ENCODE measurements around the gene STAB1. TPM values are rescaled to one million over a fixed set of nuclear protein-coding genes. Genes with fewer than 3 reads are reported as not detected.

The STAB1 gene
- total RNA-seq, 1 donor from 2014 or later, result 143 TPM

DNA sequence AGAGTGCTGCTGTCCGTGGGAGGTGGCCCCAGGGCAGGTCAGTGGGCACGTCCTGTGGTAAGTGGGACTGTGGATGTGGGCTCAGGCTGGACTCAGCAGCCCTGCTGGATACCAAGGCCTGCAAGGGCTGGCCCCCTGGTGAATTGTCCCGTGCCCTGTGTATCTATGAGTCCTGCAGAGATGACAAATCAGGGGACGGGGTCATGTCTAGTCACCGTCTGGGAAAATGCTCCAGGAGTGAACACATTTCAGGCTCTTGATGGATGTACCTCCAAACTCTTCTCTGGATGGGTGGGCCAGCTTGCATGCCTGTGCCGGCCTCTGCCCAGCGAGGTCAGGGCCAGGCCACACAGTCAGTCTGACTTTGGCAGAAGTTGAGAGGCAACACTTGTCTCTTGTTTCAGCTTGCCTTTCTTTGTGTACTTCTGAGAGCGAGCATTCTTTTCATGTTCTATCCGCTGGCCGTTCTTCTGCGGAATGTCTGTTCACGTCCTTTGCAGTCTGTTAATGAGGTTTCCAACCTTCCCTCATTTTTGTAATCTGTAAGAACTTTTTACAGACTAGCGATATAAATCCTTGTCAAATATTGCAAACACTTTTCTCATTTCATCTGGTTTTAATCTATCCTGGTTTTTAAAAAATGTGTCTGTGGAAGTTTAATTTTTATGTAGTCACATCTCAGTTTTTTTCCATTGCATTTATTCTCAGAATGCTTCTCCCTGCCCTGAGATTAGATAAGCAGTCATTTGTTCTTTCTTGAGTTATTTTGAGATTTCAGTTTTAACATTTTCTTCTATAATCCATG lies 11.4 kb upstream of the STAB1 start:
- peak; percentile 80 for DNase-seq (ENCODE audit: low spot score)

DNA sequence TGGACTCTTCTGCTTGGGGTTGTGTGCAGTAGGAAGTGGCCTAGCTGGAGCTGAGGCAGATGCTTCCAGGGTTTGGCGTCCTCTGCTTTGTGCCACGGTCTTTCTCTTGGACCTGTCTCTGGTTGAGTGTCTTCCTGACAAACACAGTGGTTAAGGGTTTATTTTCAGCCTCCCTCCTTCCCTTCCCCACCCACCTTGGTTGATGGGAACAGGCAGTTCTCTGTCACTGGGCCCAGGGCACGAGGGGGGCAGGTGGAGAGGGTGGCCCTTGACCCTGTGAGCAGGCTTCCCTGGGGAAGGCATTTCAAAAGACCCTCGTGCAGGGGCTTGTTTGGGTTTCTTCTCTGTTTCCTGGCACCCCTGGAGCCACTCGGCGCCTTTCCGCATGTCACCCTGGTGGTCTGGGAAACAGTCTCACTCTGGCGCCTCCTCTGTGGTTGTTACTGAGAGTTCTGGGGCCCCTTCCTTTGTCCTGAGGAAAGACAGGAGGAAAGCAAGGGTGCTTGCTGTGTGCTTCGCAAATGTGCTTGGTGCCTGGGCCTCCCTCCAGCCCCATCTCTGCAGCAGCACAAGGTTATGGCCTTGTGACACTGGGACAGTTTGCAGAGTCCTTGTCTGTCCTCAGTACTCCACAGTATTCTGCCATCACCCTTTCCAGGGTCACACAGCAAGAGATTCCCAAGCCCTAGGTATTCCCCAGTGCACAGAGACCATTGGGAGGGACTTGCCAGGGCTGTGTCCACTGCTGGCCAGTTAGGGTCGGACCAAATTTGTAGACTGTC lies 10.3 kb upstream of the STAB1 start:
- no peak for DNase-seq (ENCODE audit: low spot score)

- no peak for DNase-seq (ENCODE audit: low spot score)
These were observed 7.9 kb upstream of the STAB1 start for GRCh38 chr3:52487050-52487787.

- DNase-seq (ENCODE audit: low spot score), result no peak
These were observed 7.1 kb upstream of the STAB1 start for GRCh38 chr3:52487788-52488691.

GRCh38 chr3:52488746-52489145 lies 6.4 kb upstream of the STAB1 start:
- DNase-seq (ENCODE audit: low spot score), result no peak

GRCh38 chr3:52489453-52489852 lies 5.7 kb upstream of the STAB1 start:
- DNase-seq (ENCODE audit: low spot score), result no peak

- no peak for DNase-seq (ENCODE audit: low spot score)
These were observed 4.9 kb upstream of the STAB1 start for GRCh38 chr3:52490035-52490938.

GRCh38 chr3:52490939-52491526 lies 4.1 kb upstream of the STAB1 start:
- DNase-seq (ENCODE audit: low spot score), result peak; percentile 33

DNA sequence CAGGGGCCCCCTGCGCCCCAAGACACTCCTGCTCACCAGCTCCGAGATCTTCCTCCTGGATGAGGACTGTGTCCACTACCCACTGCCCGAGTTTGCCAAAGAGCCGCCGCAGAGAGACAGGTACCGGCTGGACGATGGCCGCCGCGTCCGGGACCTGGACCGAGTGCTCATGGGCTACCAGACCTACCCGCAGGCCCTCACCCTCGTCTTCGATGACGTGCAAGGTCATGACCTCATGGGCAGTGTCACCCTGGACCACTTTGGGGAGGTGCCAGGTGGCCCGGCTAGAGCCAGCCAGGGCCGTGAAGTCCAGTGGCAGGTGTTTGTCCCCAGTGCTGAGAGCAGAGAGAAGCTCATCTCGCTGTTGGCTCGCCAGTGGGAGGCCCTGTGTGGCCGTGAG lies 3.1 kb upstream of the STAB1 start:
- no peak for DNase-seq (ENCODE audit: low spot score)

DNA sequence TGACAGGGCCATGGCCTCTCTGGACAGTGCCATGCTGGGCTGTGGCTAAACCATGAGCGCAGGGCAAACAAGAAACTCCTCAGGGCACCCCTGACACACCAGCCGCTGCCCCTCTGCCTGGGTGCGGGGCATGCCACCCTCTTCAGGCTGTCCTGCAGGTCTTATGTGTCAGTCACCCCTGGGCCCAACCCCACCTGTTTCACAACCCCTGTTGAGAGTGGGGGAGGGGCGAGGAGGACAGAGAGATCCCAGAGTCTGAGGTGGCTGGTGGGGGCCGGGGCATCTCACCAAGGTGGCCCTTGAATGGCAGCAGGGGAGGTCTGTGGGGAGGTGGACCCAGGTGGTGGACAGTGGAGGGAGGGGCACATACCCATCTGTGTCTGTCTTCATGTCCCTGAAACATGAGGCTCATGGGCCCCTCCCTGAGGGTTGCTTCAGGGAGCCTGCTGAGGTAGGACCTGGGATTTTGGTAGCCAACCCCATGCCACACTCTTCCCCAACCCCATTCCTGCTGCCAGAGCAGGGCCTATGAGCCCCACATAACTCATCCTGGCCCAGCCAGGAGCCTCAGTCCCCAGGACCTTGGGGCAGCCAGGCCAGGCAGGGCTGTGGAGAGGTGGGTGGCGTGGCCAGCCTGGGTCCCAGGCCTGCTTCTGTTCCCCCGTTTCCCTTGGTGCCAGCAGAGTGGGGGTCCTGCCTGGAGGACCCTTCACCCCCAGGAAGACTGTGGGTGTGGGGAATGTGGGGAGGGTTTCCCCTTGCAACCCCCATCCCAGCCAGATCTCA lies 1.7 kb upstream of the STAB1 start:
- no peak for DNase-seq (ENCODE audit: low spot score)

GRCh38 chr3:52494445-52494844 lies 693 bp upstream of the STAB1 start:
- DNase-seq (ENCODE audit: low spot score), result no peak

GRCh38 chr3:52495777-52496602 lies 852 bp downstream of the STAB1 start:
- no peak for DNase-seq (ENCODE audit: low spot score)

DNA sequence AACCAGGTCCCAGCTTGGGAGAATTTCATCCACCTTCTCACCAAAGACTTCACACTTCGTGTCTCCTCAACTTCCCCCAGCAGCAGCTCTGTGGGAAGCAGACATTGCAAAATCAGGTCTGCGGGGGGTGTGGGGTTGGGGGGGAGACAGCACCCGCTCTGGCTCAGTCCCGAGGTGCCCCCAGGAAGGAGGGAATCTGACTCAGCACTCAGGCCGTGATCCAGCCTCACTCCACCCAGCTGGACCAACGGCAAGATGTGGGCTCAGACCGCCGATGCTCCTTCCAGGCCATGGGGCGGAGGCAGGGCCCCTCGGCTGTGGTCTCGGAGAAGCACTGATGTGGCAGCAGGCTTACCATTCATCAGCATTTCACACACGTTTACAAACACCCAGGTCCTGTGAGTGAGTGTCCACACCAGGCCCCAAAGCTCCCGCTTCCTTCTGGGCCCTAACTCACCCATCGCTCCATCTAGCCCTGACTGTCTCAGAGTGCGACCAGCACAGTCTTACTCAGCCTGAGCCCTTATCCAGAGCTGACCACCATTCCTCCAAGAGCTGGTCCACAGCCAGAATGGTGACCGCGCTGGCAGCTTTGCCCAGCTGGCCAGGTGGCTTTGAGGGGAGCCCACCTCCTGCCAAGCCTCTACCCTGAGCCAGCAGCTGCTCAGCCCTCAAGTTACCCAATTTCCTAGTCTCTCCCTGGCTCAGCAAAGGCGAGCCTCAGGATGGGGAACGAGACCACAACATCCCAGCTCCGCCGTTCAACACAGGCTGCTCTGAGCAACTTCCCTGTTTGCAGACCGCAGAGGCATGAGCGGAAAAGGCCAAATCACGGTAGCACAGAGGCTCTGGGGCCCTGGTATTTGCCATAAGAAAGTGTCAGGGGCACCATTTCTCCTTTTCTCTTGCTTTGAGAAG lies 3.3 kb downstream of the STAB1 start:
- peak; percentile 82 for DNase-seq (ENCODE audit: low spot score)

- no peak for DNase-seq (ENCODE audit: low spot score)
These were observed 5.9 kb downstream of the STAB1 start for GRCh38 chr3:52501046-52501445.

- DNase-seq (ENCODE audit: low spot score), result no peak
These were observed 6.9 kb downstream of the STAB1 start for GRCh38 chr3:52502001-52502400.

DNA sequence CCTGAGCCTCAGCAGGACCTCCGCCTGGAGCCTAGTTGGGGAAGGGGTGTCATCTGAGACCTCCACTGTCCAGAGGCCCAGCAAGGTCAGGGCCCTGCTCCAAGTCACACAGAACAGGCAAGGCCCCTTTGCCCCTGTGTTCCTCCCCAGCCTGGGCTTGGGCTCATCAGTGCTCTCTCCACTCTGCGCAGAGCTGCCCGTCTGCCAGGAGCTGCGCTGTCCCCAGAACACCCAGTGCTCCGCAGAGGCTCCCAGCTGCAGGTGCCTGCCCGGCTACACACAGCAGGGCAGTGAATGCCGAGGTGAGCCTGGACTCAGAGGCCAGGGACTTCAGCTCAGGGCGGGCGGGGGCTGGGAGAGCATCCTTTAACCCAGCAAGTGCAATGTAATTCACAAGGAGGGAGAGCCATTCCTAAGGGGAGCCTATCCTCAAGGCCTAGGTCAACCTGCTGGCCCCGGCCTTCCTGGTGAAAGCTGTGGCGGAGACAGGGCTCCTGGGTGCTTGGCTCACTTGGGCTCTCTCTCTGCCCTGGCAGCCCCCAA lies 7.7 kb downstream of the STAB1 start:
- DNase-seq (ENCODE audit: low spot score), result no peak

All from umbilical cord (tissue), 2 donors.